Activated B cell treated with CpG ODN at 0.5 μM for 24 hours (primary cell): ENCODE results near the gene LPP. TPM values are rescaled to one million over a fixed set of nuclear protein-coding genes. Genes with fewer than 3 reads are reported as not detected.

Source experiments
- ATAC-seq: fragments of 200-7000 bp; cut with Tn5 transposase; one replicate; pipeline ENCODE4 v1.10.0; 2021; ENCODE audit warnings: low read depth, mild to moderate bottlenecking, moderate library complexity
- CTCF ChIA-PET: fragments of 350-600 bp; sonication (Branson Sonifier 250); formaldehyde crosslinking; loops from one replicate; lab custom pipeline; 2021; ENCODE audit warnings: antibody characterized with exemption; lab: Charles Lee
- POLR2A ChIA-PET: fragments of 350-600 bp; sonication (Branson Sonifier 250); formaldehyde crosslinking; loops from one replicate; lab custom pipeline; 2021; ENCODE audit warnings: antibody characterized with exemption; lab: Charles Lee
- DNase-seq: peaks from one replicate; pipeline ENCODE4 v3.0.0; 2022
- H3K27ac Mint-ChIP-seq: one replicate; pipeline ENCODE4 v1.8.0; 2020; ENCODE audit warnings: mixed read lengths
- H3K27me3 Mint-ChIP-seq: one replicate; pipeline ENCODE4 v1.8.0; 2021; ENCODE audit warnings: mixed read lengths
- H3K36me3 Mint-ChIP-seq: one replicate; pipeline ENCODE4 v1.8.0; 2021; ENCODE audit warnings: low read depth, mixed read lengths
- H3K4me1 Mint-ChIP-seq: one replicate; pipeline ENCODE4 v1.8.0; 2021; ENCODE audit warnings: mixed read lengths
- H3K4me3 Mint-ChIP-seq: one replicate; pipeline ENCODE4 v1.8.0; 2020; ENCODE audit warnings: mild to moderate bottlenecking, mixed read lengths
- H3K9me3 Mint-ChIP-seq: one replicate; pipeline ENCODE4 v1.8.0; 2020; ENCODE audit warnings: mixed read lengths
- CTCF ChIP-seq: fragments of 200-600 bp; IDR thresholded peaks from one replicate; pipeline ENCODE4 v1.8.0; 2022; ENCODE audit warnings: antibody characterized with exemption, mild to moderate bottlenecking
- intact Hi-C: fragments of 100-400 bp; cut with micrococcal nuclease; formaldehyde crosslinking; loops from one replicate; pipeline ENCODE4 v1.15.1; 2024
- total RNA-seq: library from RNA; stranded (reverse); gene quantifications from 2 replicates; pipeline ENCODE4 v1.2.3, GENCODE V29; 2022

The LPP gene
- total RNA-seq, 1 donor from 2014 or later = 60.1 TPM

GRCh38 chr3:188349351-188349901 lies 195.5 kb downstream of the LPP start:
- CTCF ChIA-PET = interaction anchor here (0.7 to 1.5 kb wide), 2 partner anchors 30 to 609 kb away, joined by 3 to 5 read pairs; no protein-coding TSS in a partner anchor
- TF ChIP-seq CTCF = no peak
- intact Hi-C loops = no loop called here

DNA sequence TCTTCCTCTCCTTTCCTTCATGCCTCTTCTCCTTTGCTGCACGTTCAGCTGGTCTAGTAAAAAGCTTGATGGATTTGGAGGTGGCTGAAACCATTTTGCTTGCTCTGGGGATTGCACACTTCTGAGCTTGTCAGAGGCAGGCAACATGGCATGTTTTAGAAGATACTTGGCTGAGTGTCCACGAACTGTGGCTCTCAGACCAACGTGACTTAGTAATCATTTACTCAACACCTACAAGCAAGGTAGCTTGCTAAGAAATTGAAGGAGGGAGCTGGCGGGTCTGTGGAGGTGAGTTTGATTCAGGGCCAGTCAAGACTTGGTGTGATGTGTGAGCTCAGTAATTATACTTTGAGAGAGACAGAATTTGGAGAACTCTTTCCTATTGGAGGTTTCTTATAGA lies 196.0 kb downstream of the LPP start:
- DNase-seq (no peak), ATAC-seq (no peak)
- Mint-ChIP-seq H3K36me3 (no peaks in the 10 kb centered on the region), H3K27me3 (no peaks in the 10 kb centered on the region), H3K4me1 (peaks cover 67% of the 10 kb centered on the region), H3K27ac (peak overlapping the region; percentile 19), H3K4me3 (no peak overlapping the region), H3K9me3 (no peaks in the 10 kb centered on the region)
- ChIA-PET POLR2A (interaction anchor here (1.0 to 2.3 kb wide), 4 partner anchors 9 to 234 kb away, joined by 3 to 10 read pairs (median 4); no protein-coding TSS in a partner anchor), CTCF (interaction anchor here (0.7 to 1.5 kb wide), 3 partner anchors 9 to 610 kb away, joined by 3 to 5 read pairs (median 4); no protein-coding TSS in a partner anchor)
- intact Hi-C loops = loop anchor here (1.0 kb wide), 1 partner anchor 9 kb away; no protein-coding TSS in a partner anchor
- TF ChIP-seq CTCF = no peak

More at GRCh38 chr3:188349351-188349901, 195.5 kb downstream of the LPP start:
- POLR2A ChIA-PET = interaction anchor here (1.0 to 2.3 kb wide), 3 partner anchors 10 to 234 kb away, joined by 3 to 10 read pairs (median 4); no protein-coding TSS in a partner anchor
- no peak overlapping the region for H3K4me3 Mint-ChIP-seq
- no peak overlapping the region for H3K27ac Mint-ChIP-seq
- H3K36me3 Mint-ChIP-seq = no peaks in the 10 kb centered on the region
- H3K9me3 Mint-ChIP-seq = no peaks in the 10 kb centered on the region
- no peak for DNase-seq
- no peaks in the 10 kb centered on the region for H3K27me3 Mint-ChIP-seq
- peaks cover 67% of the 10 kb centered on the region for H3K4me1 Mint-ChIP-seq
- no peak for ATAC-seq

DNA sequence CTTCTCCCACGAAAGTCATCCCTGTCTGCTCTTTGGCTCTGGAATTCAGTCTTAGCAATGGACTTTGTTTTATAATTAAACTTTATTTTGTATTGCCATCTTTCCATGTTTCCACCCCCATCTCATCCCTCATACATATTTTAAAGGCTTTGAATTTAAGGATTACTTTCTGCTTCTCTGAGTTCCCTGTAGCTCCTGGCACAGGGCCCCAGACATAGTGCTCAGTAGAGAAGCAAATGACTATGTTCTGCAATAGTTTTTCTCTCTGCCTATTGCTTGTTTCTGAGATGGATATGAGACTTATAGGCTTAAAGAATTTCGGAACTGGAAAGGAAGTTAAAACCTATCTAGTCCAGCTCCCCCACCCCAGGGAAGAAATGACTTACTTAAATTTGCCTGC lies 197.0 kb downstream of the LPP start:
- H3K27ac Mint-ChIP-seq = peak overlapping the region; percentile 25
- ATAC-seq (no peak), DNase-seq (no peak)
- ChIA-PET POLR2A (interaction anchor here (0.8 to 2.3 kb wide), 5 partner anchors 8 to 612 kb away, joined by 3 to 10 read pairs (median 4); no protein-coding TSS in a partner anchor), CTCF (interaction anchor here (1.3 to 1.5 kb wide), 2 partner anchors 8 to 611 kb away, joined by 4 to 5 read pairs; no protein-coding TSS in a partner anchor)
- peaks cover 61% of the 10 kb centered on the region for H3K4me1 Mint-ChIP-seq
- no peak overlapping the region for H3K4me3 Mint-ChIP-seq
- intact Hi-C loops = loop anchor here (1.0 kb wide), 1 partner anchor 8 kb away; no protein-coding TSS in a partner anchor
- no peaks in the 10 kb centered on the region for H3K27me3 Mint-ChIP-seq
- no peaks in the 10 kb centered on the region for H3K36me3 Mint-ChIP-seq
- H3K9me3 Mint-ChIP-seq = no peaks in the 10 kb centered on the region
- TF ChIP-seq CTCF = no peak

DNA sequence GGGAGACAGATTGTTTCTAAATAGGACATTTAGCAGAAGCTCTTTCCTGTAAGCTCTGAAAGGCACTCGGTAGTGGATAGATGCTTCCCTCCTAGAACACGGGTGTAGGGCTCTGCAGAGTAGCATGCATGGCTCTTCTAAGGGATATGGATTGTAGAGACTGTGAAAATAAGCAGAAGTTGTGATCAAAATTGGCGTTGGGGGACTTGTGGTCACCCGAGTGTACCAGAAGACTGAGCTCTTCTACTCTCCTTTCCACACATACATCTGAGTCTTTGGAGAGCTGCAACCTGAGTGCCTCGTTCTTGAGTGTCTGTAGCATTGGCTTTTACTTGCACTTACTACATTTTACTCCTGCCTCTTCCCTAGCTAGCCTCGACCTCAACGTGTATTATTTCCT lies 197.7 kb downstream of the LPP start:
- H3K9me3 Mint-ChIP-seq = no peaks in the 10 kb centered on the region
- ChIA-PET CTCF (interaction anchor here (0.8 kb wide), 1 partner anchor 611 kb away, joined by 3 read pairs; no protein-coding TSS in a partner anchor), POLR2A (interaction anchor here (0.8 to 2.3 kb wide), 3 partner anchors 8 to 612 kb away, joined by 3 to 10 read pairs (median 6); no protein-coding TSS in a partner anchor)
- TF ChIP-seq CTCF = no peak
- H3K4me1 Mint-ChIP-seq = peaks cover 61% of the 10 kb centered on the region
- intact Hi-C loops = no loop called here
- ATAC-seq (peak; percentile 50), DNase-seq (no peak)
- peak overlapping the region; percentile 0 for H3K27ac Mint-ChIP-seq
- H3K36me3 Mint-ChIP-seq = no peaks in the 10 kb centered on the region
- no peaks in the 10 kb centered on the region for H3K27me3 Mint-ChIP-seq
- H3K4me3 Mint-ChIP-seq = no peak overlapping the region
